Measurements from ENCODE around the gene PRH2.
A peak's percentile ranks its signal among the peaks of the same experiment; 100 is the strongest.

The PRH2 gene

DNA sequence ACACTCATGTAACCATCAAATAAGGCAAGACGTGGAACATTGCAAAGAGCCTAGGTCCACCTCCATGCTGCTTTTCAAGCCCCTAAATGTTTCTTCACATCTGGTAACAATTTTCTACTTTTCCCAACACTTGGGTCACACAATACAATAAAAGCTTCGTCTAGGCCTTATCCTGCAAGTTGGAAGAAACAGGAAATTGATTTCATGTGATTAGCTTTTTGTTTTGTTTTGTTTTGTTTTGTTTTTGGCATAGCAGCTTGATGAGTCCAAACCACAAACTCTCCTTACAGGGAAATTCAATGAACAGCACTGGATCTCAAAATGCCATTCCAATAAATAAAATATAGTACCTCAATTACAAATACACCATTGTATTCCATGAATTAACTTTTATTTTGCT lies 38.4 kb downstream of the PRH2 start:
- no peak overlapping the region for H3K4me3 ChIP-seq (ENCODE audit: control insufficient read depth, low read depth, low read length)
- peak; percentile 59 for DNase-seq (ENCODE audit: low read depth)
- TF ChIP-seq, protein P1, sequence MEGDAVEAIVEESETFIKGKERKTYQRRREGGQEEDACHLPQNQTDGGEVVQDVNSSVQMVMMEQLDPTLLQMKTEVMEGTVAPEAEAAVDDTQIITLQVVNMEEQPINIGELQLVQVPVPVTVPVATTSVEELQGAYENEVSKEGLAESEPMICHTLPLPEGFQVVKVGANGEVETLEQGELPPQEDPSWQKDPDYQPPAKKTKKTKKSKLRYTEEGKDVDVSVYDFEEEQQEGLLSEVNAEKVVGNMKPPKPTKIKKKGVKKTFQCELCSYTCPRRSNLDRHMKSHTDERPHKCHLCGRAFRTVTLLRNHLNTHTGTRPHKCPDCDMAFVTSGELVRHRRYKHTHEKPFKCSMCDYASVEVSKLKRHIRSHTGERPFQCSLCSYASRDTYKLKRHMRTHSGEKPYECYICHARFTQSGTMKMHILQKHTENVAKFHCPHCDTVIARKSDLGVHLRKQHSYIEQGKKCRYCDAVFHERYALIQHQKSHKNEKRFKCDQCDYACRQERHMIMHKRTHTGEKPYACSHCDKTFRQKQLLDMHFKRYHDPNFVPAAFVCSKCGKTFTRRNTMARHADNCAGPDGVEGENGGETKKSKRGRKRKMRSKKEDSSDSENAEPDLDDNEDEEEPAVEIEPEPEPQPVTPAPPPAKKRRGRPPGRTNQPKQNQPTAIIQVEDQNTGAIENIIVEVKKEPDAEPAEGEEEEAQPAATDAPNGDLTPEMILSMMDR (IDR thresholded peaks at IDR 0.05; ENCODE audit: control insufficient read depth, insufficient read depth, low read depth, low read length, missing control alignments): no peak

DNA sequence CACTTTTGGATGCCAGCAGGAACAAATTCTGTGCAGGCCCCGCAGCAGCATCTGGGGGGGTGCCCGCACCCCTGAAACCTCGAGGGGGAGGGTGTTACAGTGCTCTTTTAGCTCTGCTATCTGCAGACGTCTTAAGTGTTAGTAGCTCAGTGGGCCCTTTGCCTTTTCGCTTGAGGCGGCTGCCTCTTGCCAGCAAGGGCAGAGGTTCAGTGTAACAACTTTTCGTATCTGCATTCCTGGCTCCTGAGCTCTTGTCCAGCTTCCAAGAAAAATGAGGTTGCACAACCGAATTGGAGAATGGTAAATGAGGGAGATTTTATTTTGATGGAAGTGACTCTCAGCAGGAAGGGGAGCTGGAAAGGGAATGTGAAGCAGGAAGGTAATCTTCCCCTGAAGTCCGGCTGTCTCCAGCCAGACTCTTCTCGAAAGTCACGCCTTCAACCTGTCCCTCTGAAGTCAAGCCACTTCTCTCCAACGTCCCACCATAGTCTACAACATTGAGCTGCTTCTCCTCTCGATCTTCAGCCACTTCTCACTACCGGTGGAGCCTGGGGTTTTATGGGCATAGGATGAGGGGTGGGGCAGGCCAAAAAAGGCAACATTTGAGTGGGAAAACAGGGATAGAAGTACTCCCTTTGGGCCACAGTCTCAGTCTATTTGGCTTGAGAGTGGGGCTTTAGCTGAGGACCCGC lies 39.9 kb downstream of the PRH2 start:
- TF ChIP-seq, protein P1 (IDR thresholded peaks at IDR 0.05; ENCODE audit: control insufficient read depth, insufficient read depth, low read depth, low read length, missing control alignments): no peak
- DNase-seq (ENCODE audit: low read depth): peak; percentile 25
- H3K4me3 ChIP-seq (ENCODE audit: control insufficient read depth, low read depth, low read length): no peak overlapping the region

DNA sequence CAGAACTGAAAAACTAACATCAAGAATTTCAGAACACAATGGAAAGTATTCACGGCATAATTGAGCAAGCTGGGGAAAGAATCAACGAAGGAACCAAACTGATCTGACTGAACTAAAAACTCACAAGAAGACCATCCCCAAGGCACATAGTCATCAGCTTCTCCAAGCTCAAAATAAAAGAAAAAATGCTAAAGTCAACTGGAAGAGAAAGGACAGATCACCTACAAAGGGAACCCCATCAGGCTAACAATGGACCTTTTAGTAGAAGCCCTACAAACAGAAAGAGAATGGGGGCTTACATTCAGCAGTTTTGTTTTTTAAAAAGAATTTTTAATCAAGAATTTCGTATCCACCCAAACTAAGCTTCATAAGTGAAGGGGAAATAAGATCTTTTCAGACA lies 45.9 kb downstream of the PRH2 start:
- no peak overlapping the region for H3K4me3 ChIP-seq (ENCODE audit: control insufficient read depth, low read depth, low read length)
- no peak for DNase-seq (ENCODE audit: low read depth)
- TF ChIP-seq, protein P1 (IDR thresholded peaks at IDR 0.05; ENCODE audit: control insufficient read depth, insufficient read depth, low read depth, low read length, missing control alignments): no peak

DNA sequence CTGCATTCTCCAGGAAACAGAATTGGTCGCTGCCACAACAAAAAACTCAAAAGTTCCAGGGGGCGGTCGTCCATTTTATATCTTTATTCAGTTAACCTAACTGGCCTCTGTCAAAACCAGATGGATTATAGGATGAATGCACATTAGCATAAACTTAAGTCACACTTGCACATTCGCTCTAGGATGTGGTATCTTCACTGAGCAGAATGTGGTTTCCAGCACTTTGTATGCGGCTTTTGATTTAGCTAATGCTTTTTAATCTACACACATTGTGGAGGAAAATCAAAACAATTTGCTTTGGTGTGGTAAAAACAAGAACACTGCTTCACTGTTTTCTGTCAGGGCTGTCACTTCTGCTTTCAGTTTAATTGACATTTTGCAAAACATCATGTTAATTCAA lies 53.2 kb downstream of the PRH2 start:
- TF ChIP-seq, protein P1 (IDR thresholded peaks at IDR 0.05; ENCODE audit: control insufficient read depth, insufficient read depth, low read depth, low read length, missing control alignments): no peak
- no peak for DNase-seq (ENCODE audit: low read depth)
- H3K4me3 ChIP-seq (ENCODE audit: control insufficient read depth, low read depth, low read length): no peak overlapping the region
